GM12878 (cell line): ENCODE results near the gene TMEM174. TPM values are rescaled to one million over a fixed set of nuclear protein-coding genes. Genes with fewer than 3 reads are reported as not detected.

Experiments used
- ATAC-seq: fragments of 200-7000 bp; cut with Tn5 transposase; 3 replicates; pipeline ENCODE4 v1.9.1; 2020; ENCODE audit warnings: mild to moderate bottlenecking, moderate library complexity
- BruUV-seq: library from RNA; stranded (reverse); fragments of 400-500 nt; replicated peaks from 2 replicates; lab custom pipeline; 2021; lab: Mats Ljungman, UMichigan
- CTCF ChIA-PET: fragments of 300-600 bp; sonication (Branson Sonifier 250); formaldehyde crosslinking; extraction: SDS; loops from one replicate; lab custom pipeline; 2021; ENCODE audit warnings: inconsistent platforms; lab: Yijun Ruan, JAX
- POLR2A ChIA-PET: fragments of 350-600 bp; formaldehyde crosslinking; extraction: SDS; loops from one replicate; lab custom pipeline; 2021; ENCODE audit warnings: inconsistent platforms; lab: Charles Lee
- RAD21 ChIA-PET: fragments of 300-600 bp; sonication (Branson Sonifier 250); formaldehyde crosslinking; loops from one replicate; lab custom pipeline; 2023; ENCODE audit warnings: antibody characterized with exemption; ENCODE audit not compliant: unreplicated experiment; lab: Charles Lee
- SMC1A ChIA-PET: fragments of 300-600 bp; sonication (Branson Sonifier 250); formaldehyde crosslinking; loops from one replicate; lab custom pipeline; 2023; ENCODE audit not compliant: unreplicated experiment, uncharacterized antibody; lab: Charles Lee
- DNase-seq: peaks from one replicate; pipeline ENCODE4 v3.0.0-alpha.2; 2011; ENCODE audit warnings: low read depth, low spot score
- FAIRE-seq: peaks from 3 replicates; lab custom pipeline; 2011; peaks lifted over from hg19 to GRCh38; lab: Jason Lieb, UNC
- H2AFZ ChIP-seq: 2 replicates; pipeline ENCODE4 v1.6.0; 2011; ENCODE audit warnings: low read depth, low read length, control low read depth; ENCODE audit not compliant: control insufficient read depth
- H3K27ac ChIP-seq: 2 replicates; pipeline ENCODE4 v1.5.1; 2011; ENCODE audit warnings: control low read depth; ENCODE audit not compliant: control insufficient read depth, insufficient read depth
- H3K27me3 ChIP-seq, 2 experiments: replicated peaks in 1 of 2; 2 replicates each; pipeline versions ENCODE4 v1.6.0 to v1.6.1; 2011; ENCODE audit warnings: low read length in 1 of 2; ENCODE audit not compliant: control insufficient read depth in 2 of 2, insufficient read depth in 2 of 2
- H3K36me3 ChIP-seq, 2 experiments: 2 replicates each; pipeline ENCODE4 v1.5.1; 2011; ENCODE audit warnings: low read length in 1 of 2; ENCODE audit not compliant: control insufficient read depth in 2 of 2, insufficient read depth in 2 of 2
- H3K4me1 ChIP-seq: 2 replicates; pipeline ENCODE4 v1.6.1; 2011; ENCODE audit warnings: mild to moderate bottlenecking, low read length, moderate library complexity, mixed read lengths; ENCODE audit not compliant: control insufficient read depth, insufficient read depth
- H3K4me2 ChIP-seq: 2 replicates; pipeline ENCODE4 v1.6.0; 2011; ENCODE audit warnings: control low read depth; ENCODE audit not compliant: control insufficient read depth, insufficient read depth
- H3K4me3 ChIP-seq: fragments of 200-600 bp; sonication (generic); 2 replicates; pipeline ENCODE4 v1.5.1; 2016
- H3K79me2 ChIP-seq: 2 replicates; pipeline ENCODE4 v1.6.0; 2011; ENCODE audit warnings: low read length; ENCODE audit not compliant: control insufficient read depth, insufficient read depth
- H3K9ac ChIP-seq: 2 replicates; pipeline ENCODE4 v1.8.0; 2011; ENCODE audit warnings: low read length, control low read depth, mixed read lengths; ENCODE audit not compliant: control insufficient read depth, insufficient read depth
- H3K9me3 ChIP-seq: replicated peaks from 3 replicates; pipeline ENCODE4 v1.5.1; 2011; ENCODE audit warnings: mild to moderate bottlenecking, low read length; ENCODE audit not compliant: control insufficient read depth, insufficient read depth
- H4K20me1 ChIP-seq: 2 replicates; pipeline ENCODE4 v1.6.0; 2011; ENCODE audit not compliant: control insufficient read depth, insufficient read depth
- BMI1 ChIP-seq: fragments of 450-650 bp; IDR thresholded peaks from 2 replicates; pipeline ENCODE4 v1.6.1; 2016; ENCODE audit warnings: mild to moderate bottlenecking, moderate library complexity, borderline replicate concordance
- CREB1 ChIP-seq: IDR thresholded peaks from 2 replicates; pipeline ENCODE4 v1.6.1; 2012; ENCODE audit warnings: low read depth, mild to moderate bottlenecking, inconsistent platforms
- FOXM1 ChIP-seq: IDR thresholded peaks from 2 replicates; pipeline ENCODE4 v1.6.1; 2012; ENCODE audit warnings: low read depth, mild to moderate bottlenecking, inconsistent platforms, low read length, moderate library complexity
- KDM1A ChIP-seq: fragments of 200-600 bp; sonication (generic); IDR thresholded peaks from 2 replicates; pipeline ENCODE4 v1.6.1; 2016; ENCODE audit warnings: borderline replicate concordance
- LARP7 ChIP-seq: fragments of 450-650 bp; IDR thresholded peaks from 2 replicates; pipeline ENCODE4 v1.6.1; 2017; ENCODE audit warnings: mild to moderate bottlenecking
- MTA3 ChIP-seq: IDR thresholded peaks from 2 replicates; pipeline ENCODE4 v1.6.1; 2012; ENCODE audit warnings: low read length, inconsistent platforms, borderline replicate concordance
- SP1 ChIP-seq: IDR thresholded peaks from one replicate; pipeline ENCODE4 v1.6.1; 2011; ENCODE audit warnings: low read depth, low read length
- TBL1XR1 ChIP-seq: IDR thresholded peaks from 2 replicates; pipeline ENCODE4 v1.6.1; 2012; ENCODE audit warnings: low read depth, low read length, improper control_type of control experiment
- TCF7 ChIP-seq: IDR thresholded peaks from 2 replicates; pipeline ENCODE4 v1.6.1; 2014; ENCODE audit warnings: antibody characterized with exemption, borderline replicate concordance
- ZNF24 ChIP-seq: fragments of 450-650 bp; IDR thresholded peaks from 2 replicates; pipeline ENCODE4 v1.6.1; 2017; ENCODE audit warnings: antibody characterized with exemption, mild to moderate bottlenecking
- ZNF274 ChIP-seq: IDR thresholded peaks from one replicate; pipeline ENCODE4 v1.8.0; 2011; ENCODE audit not compliant: insufficient read length, insufficient read depth
- WGBS: methylation state at CpG from one replicate; pipeline ENCODE4 v1.1.6; 2016; ENCODE audit warnings: low lambda C conversion rate; ENCODE audit not compliant: insufficient replicate concordance, insufficient coverage; ENCODE audit errors: missing lambda C conversion rate; 5-methylcytosine and 5-hydroxymethylcytosine counted together
- in situ Hi-C: fragments of 300-500 bp; cut with MboI; formaldehyde crosslinking; loops from 9 replicates; pipeline ENCODE4 v1.14.3; 2018; ENCODE audit warnings: mixed read lengths
- intact Hi-C: fragments of 100-400 bp; cut with micrococcal nuclease; formaldehyde crosslinking; loops from one replicate; pipeline ENCODE4 v1.14.2; 2022; ENCODE audit not compliant: unreplicated experiment
- polyA plus RNA-seq, 11 experiments: library from polyadenylated mRNA; depleted of rRNA in 4 of 11; unstranded in 6 of 11; stranded (reverse) in 5 of 11; fragments of >200 nt; fragmentation: Nextera tagmentation in 4 of 11; fragmentation: Illumina TruSeq in 1 of 11; extraction: Ambion mirVana in 4 of 11; extraction: Trizol in 1 of 11; gene quantifications; 1 replicate in 1 of 11; 2 replicates in 10 of 11; pipeline versions ENCODE4 v1.2.1 to v1.2.3, GENCODE V29; 2011 to 2016; ENCODE audit warnings: inconsistent platforms in 2 of 11, missing spikeins in 2 of 11, low read depth in 1 of 11
- total RNA-seq, 4 experiments: library from RNA; depleted of rRNA in 3 of 4; stranded (reverse); fragments of >200 nt in 3 of 4; fragmentation: Illumina TruSeq in 1 of 4; extraction: Trizol in 1 of 4; gene quantifications; 2 replicates each; pipeline versions ENCODE4 v1.2.1 to v1.2.3, GENCODE V29; 2013 to 2021
- TF ChIP-seq, protein P1 (sequence below): IDR thresholded peaks from 2 replicates; pipeline ENCODE4 v1.6.1; 2011; ENCODE audit warnings: borderline replicate concordance, low read depth, mild to moderate bottlenecking, moderate library complexity, low read length; ENCODE audit not compliant: insufficient read depth, poor library complexity, severe bottlenecking
- TF ChIP-seq, protein P2 (sequence below): fragments of 450-650 bp; IDR thresholded peaks from 2 replicates; pipeline ENCODE4 v1.6.1; 2018; ENCODE audit warnings: mild to moderate bottlenecking, low read depth, moderate library complexity; ENCODE audit not compliant: partially characterized antibody

The TMEM174 gene
- total and polyA plus RNA-seq, 10 of the 15 experiments (the other 5 are each of a cell fraction or from before 2014, with no cell fraction given): not detected

DNA sequence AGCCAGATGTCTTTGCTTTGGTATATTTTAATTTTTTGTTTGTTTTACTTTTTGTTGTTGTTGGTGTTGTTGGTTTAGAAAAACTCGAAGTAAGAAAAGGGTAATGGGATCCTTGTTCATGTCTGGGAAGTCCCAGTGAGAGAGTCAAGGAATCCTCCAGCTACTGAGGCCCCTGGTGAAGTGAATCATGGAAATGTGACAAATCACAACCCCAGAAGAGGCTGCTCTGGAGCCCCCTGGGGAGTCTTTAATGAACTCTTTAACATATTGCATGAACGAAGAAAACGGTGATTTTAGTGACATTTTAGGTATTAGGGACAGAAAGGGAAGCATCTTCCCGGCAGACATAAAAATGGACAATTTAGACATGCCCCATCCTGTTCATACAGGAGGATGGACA is 41.3 kb downstream of the TMEM174 start:
- no peak overlapping the region for H3K4me3 ChIP-seq
- in situ Hi-C loops (no loop called here), intact Hi-C loops (no loop called here)
- no TSS peak for BruUV-seq
- no peaks in the 10 kb centered on the region for H3K79me2 ChIP-seq
- WGBS: 28% methylated on average over 4 of the region's 4 CpGs
- H3K27me3 ChIP-seq: peaks cover 14 to 16% of the 10 kb centered on the region in 2 experiments
- no peaks in the 10 kb centered on the region for H3K9me3 ChIP-seq
- TF ChIP-seq TBL1XR1 (no peak), KDM1A (no peak)
- ATAC-seq: no peak
- RAD21 ChIA-PET: interaction anchor here (2.6 kb wide), 1 partner anchor 237 kb away, joined by 8 read pairs; no protein-coding TSS in a partner anchor
- FAIRE-seq: no peak
- SMC1A ChIA-PET: no interaction called here
- no peak overlapping the region for H2AFZ ChIP-seq
- H3K4me1 ChIP-seq: peaks cover 7% of the 10 kb centered on the region
- no peak overlapping the region for H3K9ac ChIP-seq
- H3K4me2 ChIP-seq: no peak overlapping the region
- H4K20me1 ChIP-seq: no peaks in the 10 kb centered on the region
- POLR2A ChIA-PET: no interaction called here
- CTCF ChIA-PET: interaction anchor here (1.1 to 2.3 kb wide), 2 partner anchors 81 to 237 kb away, joined by 3 to 8 read pairs; no protein-coding TSS in a partner anchor
- no peaks in the 10 kb centered on the region for H3K36me3 ChIP-seq
- H3K27ac ChIP-seq: no peak overlapping the region
- no peak for DNase-seq

DNA sequence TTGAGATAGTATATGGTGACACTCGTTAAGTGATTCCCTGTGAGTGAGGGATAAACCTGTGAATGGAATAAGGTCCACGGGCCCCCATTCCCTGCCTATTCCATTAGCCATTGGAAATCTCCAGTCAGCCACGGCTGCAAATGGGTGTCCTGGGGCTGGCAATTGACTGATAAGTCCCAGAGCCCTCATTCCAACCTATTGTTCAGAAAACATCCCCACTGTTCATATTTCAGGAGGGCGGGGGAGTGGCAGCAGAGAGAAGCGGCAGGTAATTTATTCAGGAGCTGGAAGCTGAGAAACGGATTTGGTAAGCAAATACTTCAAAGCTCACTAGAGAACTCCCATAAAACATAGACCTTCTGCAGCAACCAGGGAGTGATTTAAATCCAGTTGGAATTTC is 42.0 kb downstream of the TMEM174 start:
- FAIRE-seq (no peak), DNase-seq (no peak), ATAC-seq (no peak)
- POLR2A ChIA-PET: no interaction called here
- Histone ChIP-seq H3K79me2 (no peaks in the 10 kb centered on the region), H3K4me1 (peaks cover 7% of the 10 kb centered on the region), H3K4me2 (no peak overlapping the region), H3K9me3 (no peaks in the 10 kb centered on the region), H3K27me3 (peaks cover 14 to 16% of the 10 kb centered on the region in 2 experiments), H3K36me3 (no peaks in the 10 kb centered on the region), H3K4me3 (no peak overlapping the region), H3K9ac (no peak overlapping the region), H3K27ac (no peak overlapping the region), H4K20me1 (no peaks in the 10 kb centered on the region), H2AFZ (no peak overlapping the region)
- in situ Hi-C loops (no loop called here), intact Hi-C loops (no loop called here)
- 10% methylated on average over 6 of the region's 6 CpGs for WGBS
- RAD21 ChIA-PET: interaction anchor here (2.6 kb wide), 1 partner anchor 236 kb away, joined by 8 read pairs; no protein-coding TSS in a partner anchor
- CTCF ChIA-PET: interaction anchor here (0.6 to 2.5 kb wide), 11 partner anchors 9 to 332 kb away, joined by 3 to 13 read pairs (median 4); no protein-coding TSS in a partner anchor
- SMC1A ChIA-PET: no interaction called here
- BruUV-seq: no TSS peak
- TF ChIP-seq SP1: no peak
- TF ChIP-seq TCF7: no peak
- TF ChIP-seq ZNF274: no peak
- TF ChIP-seq BMI1: no peak
- TF ChIP-seq, protein P1, sequence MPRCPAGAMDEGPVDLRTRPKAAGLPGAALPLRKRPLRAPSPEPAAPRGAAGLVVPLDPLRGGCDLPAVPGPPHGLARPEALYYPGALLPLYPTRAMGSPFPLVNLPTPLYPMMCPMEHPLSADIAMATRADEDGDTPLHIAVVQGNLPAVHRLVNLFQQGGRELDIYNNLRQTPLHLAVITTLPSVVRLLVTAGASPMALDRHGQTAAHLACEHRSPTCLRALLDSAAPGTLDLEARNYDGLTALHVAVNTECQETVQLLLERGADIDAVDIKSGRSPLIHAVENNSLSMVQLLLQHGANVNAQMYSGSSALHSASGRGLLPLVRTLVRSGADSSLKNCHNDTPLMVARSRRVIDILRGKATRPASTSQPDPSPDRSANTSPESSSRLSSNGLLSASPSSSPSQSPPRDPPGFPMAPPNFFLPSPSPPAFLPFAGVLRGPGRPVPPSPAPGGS: no peak
- TF ChIP-seq ZNF24: no peak
- TF ChIP-seq, protein P2, sequence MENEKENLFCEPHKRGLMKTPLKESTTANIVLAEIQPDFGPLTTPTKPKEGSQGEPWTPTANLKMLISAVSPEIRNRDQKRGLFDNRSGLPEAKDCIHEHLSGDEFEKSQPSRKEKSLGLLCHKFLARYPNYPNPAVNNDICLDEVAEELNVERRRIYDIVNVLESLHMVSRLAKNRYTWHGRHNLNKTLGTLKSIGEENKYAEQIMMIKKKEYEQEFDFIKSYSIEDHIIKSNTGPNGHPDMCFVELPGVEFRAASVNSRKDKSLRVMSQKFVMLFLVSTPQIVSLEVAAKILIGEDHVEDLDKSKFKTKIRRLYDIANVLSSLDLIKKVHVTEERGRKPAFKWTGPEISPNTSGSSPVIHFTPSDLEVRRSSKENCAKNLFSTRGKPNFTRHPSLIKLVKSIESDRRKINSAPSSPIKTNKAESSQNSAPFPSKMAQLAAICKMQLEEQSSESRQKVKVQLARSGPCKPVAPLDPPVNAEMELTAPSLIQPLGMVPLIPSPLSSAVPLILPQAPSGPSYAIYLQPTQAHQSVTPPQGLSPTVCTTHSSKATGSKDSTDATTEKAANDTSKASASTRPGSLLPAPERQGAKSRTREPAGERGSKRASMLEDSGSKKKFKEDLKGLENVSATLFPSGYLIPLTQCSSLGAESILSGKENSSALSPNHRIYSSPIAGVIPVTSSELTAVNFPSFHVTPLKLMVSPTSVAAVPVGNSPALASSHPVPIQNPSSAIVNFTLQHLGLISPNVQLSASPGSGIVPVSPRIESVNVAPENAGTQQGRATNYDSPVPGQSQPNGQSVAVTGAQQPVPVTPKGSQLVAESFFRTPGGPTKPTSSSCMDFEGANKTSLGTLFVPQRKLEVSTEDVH: no peak
- no peak for TF ChIP-seq FOXM1
- TF ChIP-seq LARP7: no peak
- TF ChIP-seq CREB1: no peak
- no peak for TF ChIP-seq MTA3
